Fibroblast of lung (primary cell): ENCODE measurements around the gene ZNF565. TPM values are rescaled to one million over a fixed set of nuclear protein-coding genes. Genes with fewer than 3 reads are reported as not detected.

Source experiments
- DNase-seq, 2 donors: peaks; one replicate each; pipeline versions ENCODE4 v3.0.0 to v3.0.0-alpha.2; 2010; ENCODE audit warnings: low read depth in 2 of 2
- H2AFZ ChIP-seq: 2 replicates; pipeline ENCODE4 v1.5.1; 2012; ENCODE audit warnings: low read length, control low read depth, inconsistent platforms
- H3K27ac ChIP-seq: 2 replicates; pipeline ENCODE4 v1.5.1; 2011; ENCODE audit warnings: low read length, control low read depth; ENCODE audit not compliant: insufficient read depth
- H3K27me3 ChIP-seq: 2 replicates; pipeline ENCODE4 v1.5.1; 2011; ENCODE audit warnings: mild to moderate bottlenecking, low read length; ENCODE audit not compliant: control insufficient read depth, insufficient read depth
- H3K36me3 ChIP-seq: 2 replicates; pipeline ENCODE4 v1.5.1; 2011; ENCODE audit warnings: low read length; ENCODE audit not compliant: control insufficient read depth, insufficient read depth
- H3K4me1 ChIP-seq: 2 replicates; pipeline ENCODE4 v1.5.1; 2011; ENCODE audit warnings: low read length; ENCODE audit not compliant: control insufficient read depth, insufficient read depth; ENCODE audit errors: extremely low read depth
- H3K4me2 ChIP-seq: 2 replicates; pipeline ENCODE4 v1.5.1; 2011; ENCODE audit warnings: low read length, control low read depth; ENCODE audit not compliant: insufficient read depth; ENCODE audit errors: extremely low read depth
- H3K4me3 ChIP-seq, 4 experiments: fragments of 200-600 bp in 1 of 4; sonication (generic) in 1 of 4; replicated peaks in 1 of 4; 2 replicates each; pipeline ENCODE4 v1.5.1; 2011 to 2016; ENCODE audit warnings: low read length in 4 of 4, low read depth in 3 of 4, mild to moderate bottlenecking in 3 of 4, control low read depth in 2 of 4, inconsistent platforms in 1 of 4, mixed read lengths in 1 of 4; ENCODE audit not compliant: insufficient read depth in 1 of 4; ENCODE audit errors: control extremely low read depth in 1 of 4
- H3K79me2 ChIP-seq: 2 replicates; pipeline ENCODE4 v1.5.1; 2012; ENCODE audit warnings: mild to moderate bottlenecking, low read length, inconsistent platforms; ENCODE audit not compliant: control insufficient read depth, insufficient read depth
- H3K9ac ChIP-seq: 2 replicates; pipeline ENCODE4 v1.5.1; 2011; ENCODE audit warnings: mild to moderate bottlenecking, low read length, control low read depth; ENCODE audit not compliant: insufficient read depth
- H3K9me3 ChIP-seq: 2 replicates; pipeline ENCODE4 v1.5.1; 2012; ENCODE audit warnings: low read depth, low read length; ENCODE audit not compliant: control insufficient read depth, insufficient read depth
- H4K20me1 ChIP-seq: 2 replicates; pipeline ENCODE4 v1.5.1; 2011; ENCODE audit warnings: low read length; ENCODE audit not compliant: control insufficient read depth, insufficient read depth; ENCODE audit errors: extremely low read depth
- CTCF ChIP-seq, 2 donors: IDR thresholded peaks in 1 of 2; conservative IDR thresholded peaks in 1 of 2; 1 replicate in 1 of 2; 2 replicates in 1 of 2; pipeline ENCODE4 v1.5.1; 2011 to 2012; ENCODE audit warnings: low read length in 2 of 2, control low read depth in 1 of 2, inconsistent platforms in 1 of 2, low read depth in 1 of 2, mild to moderate bottlenecking in 1 of 2
- EZH2 ChIP-seq: IDR thresholded peaks from 2 replicates; pipeline ENCODE4 v1.5.1; 2012; ENCODE audit warnings: low read length, control low read depth, mild to moderate bottlenecking; ENCODE audit errors: missing control alignments
- polyA plus RNA-seq, 2 donors: library from polyadenylated mRNA; depleted of rRNA in 1 of 2; stranded (reverse) in 1 of 2; unstranded in 1 of 2; fragments of >200 nt; gene quantifications; 2 replicates each; pipeline ENCODE4 v1.2.1, GENCODE V29; 2011 to 2012; ENCODE audit warnings: missing spikeins in 1 of 2
- total RNA-seq: library from RNA; depleted of rRNA; stranded (reverse); fragments of >200 nt; gene quantifications from 2 replicates; pipeline ENCODE4 v1.2.1, GENCODE V29; 2014

The ZNF565 gene
- total and polyA plus RNA-seq, 2 donors (not counting 1 experiment from before 2014, with no cell fraction given), result 4.3 to 6.3 TPM

GRCh38 chr19:36246006-36246481, 31.6 kb upstream of the ZNF565 start:
- TF ChIP-seq EZH2 (no peak), CTCF (conservative IDR thresholded peaks at IDR 0.05 in 1 of 2, IDR thresholded peaks at IDR 0.05 in 1 of 2; ENCODE audit: low read depth in 1 of 2, low read length in 2 of 2) (no peak)
- Histone ChIP-seq H2AFZ (peak overlapping the region; percentile 4), H3K4me1 (no peaks in the 10 kb centered on the region), H3K27ac (no peak overlapping the region), H3K4me2 (peak overlapping the region; percentile 72), H3K27me3 (no peaks in the 10 kb centered on the region), H3K9ac (no peak overlapping the region), H3K4me3 (peak overlapping the region in 3 of 4 experiments; percentile 19 to 50 (median 35)), H3K79me2 (no peaks in the 10 kb centered on the region), H3K9me3 (no peaks in the 10 kb centered on the region), H3K36me3 (no peaks in the 10 kb centered on the region), H4K20me1 (no peaks in the 10 kb centered on the region)
- no peak for DNase-seq

DNA sequence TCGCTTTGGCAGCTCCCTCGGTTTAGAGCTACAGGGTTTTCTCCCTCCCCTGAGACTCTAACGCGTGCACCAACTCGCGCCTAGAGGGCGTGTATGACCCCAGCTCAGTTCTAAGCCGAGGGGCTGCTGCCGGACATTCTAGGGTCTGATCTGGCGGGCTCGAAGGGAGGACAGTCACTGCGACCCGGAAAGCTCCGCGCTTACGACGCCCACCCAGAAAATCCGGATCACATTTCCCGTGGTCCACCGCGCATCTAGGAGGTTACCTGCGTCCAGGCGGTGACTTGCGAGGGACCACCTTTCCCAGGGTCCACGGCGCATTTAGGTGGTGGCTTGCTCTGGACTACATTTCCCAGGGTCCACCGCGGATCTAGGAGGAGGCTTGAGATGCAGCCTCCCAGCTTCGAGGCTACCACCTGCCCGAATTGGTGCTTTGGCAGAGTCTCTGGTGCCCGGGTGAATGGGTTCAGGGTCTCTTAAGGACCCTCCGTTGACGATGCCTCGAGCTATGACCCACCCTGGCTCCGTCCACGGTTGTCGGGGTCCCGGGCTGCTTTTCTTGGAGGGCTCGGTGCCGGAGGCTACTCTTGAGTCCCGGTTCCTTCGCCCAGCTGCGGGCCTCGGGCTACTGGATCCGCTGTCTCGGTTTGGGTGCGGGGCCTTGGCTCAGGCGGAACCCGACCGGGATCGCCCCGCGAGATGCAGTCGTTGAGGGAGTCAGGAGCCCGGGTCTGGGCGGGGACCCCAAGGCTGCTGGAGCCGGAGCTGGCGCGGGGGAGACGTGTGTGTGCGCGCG, 30.9 kb upstream of the ZNF565 start:
- H3K4me1 ChIP-seq, result no peaks in the 10 kb centered on the region
- TF ChIP-seq EZH2 (no peak), CTCF (conservative IDR thresholded peaks at IDR 0.05 in 1 of 2, IDR thresholded peaks at IDR 0.05 in 1 of 2; ENCODE audit: low read depth in 1 of 2, low read length in 2 of 2) (no peak)
- H3K9ac ChIP-seq, result no peak overlapping the region
- no peaks in the 10 kb centered on the region for H3K9me3 ChIP-seq
- H3K36me3 ChIP-seq, result no peaks in the 10 kb centered on the region
- H3K4me3 ChIP-seq, result peak overlapping the region; percentile 19 to 50 (median 39)
- H3K79me2 ChIP-seq, result no peaks in the 10 kb centered on the region
- H3K4me2 ChIP-seq, result peak overlapping the region; percentile 72
- no peaks in the 10 kb centered on the region for H4K20me1 ChIP-seq
- H2AFZ ChIP-seq, result peak overlapping the region; percentile 15
- peak in 1 of 2 donors; percentile 28 for DNase-seq
- no peaks in the 10 kb centered on the region for H3K27me3 ChIP-seq
- no peak overlapping the region for H3K27ac ChIP-seq

DNA sequence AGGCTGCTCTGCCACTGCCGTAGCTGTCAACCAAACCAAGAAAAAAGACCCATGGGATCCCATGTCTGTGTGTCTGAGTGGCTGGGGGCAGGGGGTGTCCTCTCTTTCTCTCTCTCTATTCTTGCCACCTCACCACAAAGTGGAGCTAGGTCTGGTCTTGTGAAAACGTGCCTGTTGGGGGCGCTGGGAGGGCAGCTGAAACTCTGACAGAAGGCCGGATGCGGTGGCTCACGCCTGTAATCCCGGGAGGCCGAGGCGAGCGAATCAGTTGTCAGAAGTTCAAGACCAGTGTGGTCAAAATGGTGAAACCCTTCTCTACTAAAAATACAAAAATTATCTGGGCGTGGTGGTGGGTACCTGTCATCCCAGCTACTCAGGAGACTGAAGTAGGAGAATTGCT, 29.6 kb upstream of the ZNF565 start:
- Histone ChIP-seq H3K4me1 (no peaks in the 10 kb centered on the region), H4K20me1 (no peaks in the 10 kb centered on the region), H3K36me3 (peaks cover 2% of the 10 kb centered on the region), H3K9ac (no peak overlapping the region), H3K27ac (no peak overlapping the region), H2AFZ (no peak overlapping the region), H3K79me2 (no peaks in the 10 kb centered on the region), H3K4me3 (no peak overlapping the region), H3K9me3 (no peaks in the 10 kb centered on the region), H3K27me3 (no peaks in the 10 kb centered on the region), H3K4me2 (no peak overlapping the region)
- TF ChIP-seq CTCF (conservative IDR thresholded peaks at IDR 0.05 in 1 of 2, IDR thresholded peaks at IDR 0.05 in 1 of 2; ENCODE audit: low read depth in 1 of 2, low read length in 2 of 2), result no peak
- TF ChIP-seq EZH2, result no peak
- DNase-seq, result no peak
